ENCODE data around the gene SPINK6.

Gene SPINK6

GRCh38 chr5:148202531-148203203, at the start of gene SPINK6:
TSS of gene SPINK6 (plus strand) at chr5:148203042. CDS start at chr5:148203097, 55 bp downstream.
- DNase-seq, result no peak

- no peak for DNase-seq
These were observed 46.2 kb upstream of the SPINK6 start for GRCh38 chr5:148156609-148157008.

- DNase-seq, result no peak
These were observed 40.8 kb upstream of the SPINK6 start for GRCh38 chr5:148162038-148162437.

GRCh38 chr5:148163345-148163744, 39.5 kb upstream of the SPINK6 start:
- DNase-seq, result no peak

- no peak for DNase-seq
These were observed 36.1 kb upstream of the SPINK6 start for GRCh38 chr5:148166550-148167283.

- no peak for DNase-seq
These were observed 34.6 kb upstream of the SPINK6 start, which contains the start of gene SPINK14 for GRCh38 chr5:148168246-148168645. TSS of gene SPINK14 (plus strand) at chr5:148168546. CDS start at chr5:148169733, 1,187 bp downstream.

GRCh38 chr5:148172377-148172776, 30.5 kb upstream of the SPINK6 start:
- DNase-seq, result no peak

GRCh38 chr5:148176480-148176879, 26.4 kb upstream of the SPINK6 start:
- DNase-seq, result no peak

GRCh38 chr5:148177207-148177606, 25.6 kb upstream of the SPINK6 start:
- DNase-seq, result no peak

GRCh38 chr5:148179234-148179824, 23.5 kb upstream of the SPINK6 start:
- peak; percentile 11 for DNase-seq

- DNase-seq, result no peak
These were observed 16.4 kb upstream of the SPINK6 start for GRCh38 chr5:148186248-148187003.

GRCh38 chr5:148191010-148191409, 11.8 kb upstream of the SPINK6 start:
- DNase-seq, result no peak

GRCh38 chr5:148193202-148193601, 9.6 kb upstream of the SPINK6 start:
- DNase-seq, result no peak

GRCh38 chr5:148201151-148201550, 1.7 kb upstream of the SPINK6 start:
- DNase-seq, result no peak

GRCh38 chr5:148205044-148205806, 2.4 kb downstream of the SPINK6 start:
- no peak for DNase-seq

GRCh38 chr5:148205865-148206264, 3.0 kb downstream of the SPINK6 start:
- DNase-seq, result no peak

- DNase-seq, result no peak
These were observed 3.8 kb downstream of the SPINK6 start for GRCh38 chr5:148206620-148207019.

GRCh38 chr5:148208226-148208625, 5.4 kb downstream of the SPINK6 start:
- DNase-seq, result no peak

GRCh38 chr5:148209151-148209770, 6.4 kb downstream of the SPINK6 start:
- DNase-seq, result peak; percentile 8

GRCh38 chr5:148214665-148215185, 11.9 kb downstream of the SPINK6 start:
- no peak for DNase-seq

GRCh38 chr5:148221508-148221907, 18.7 kb downstream of the SPINK6 start:
- no peak for DNase-seq
